Small intestine (tissue), 7 donors: Measurements from ENCODE around the gene ABCA9. TPM values are rescaled to one million over a fixed set of nuclear protein-coding genes. Genes with fewer than 3 reads are reported as not detected.

Experiments
- DNase-seq, 2 donors: peaks; one replicate each; pipeline versions ENCODE4 v3.0.0 to v3.0.0-alpha.2; 2013
- FAIRE-seq: peaks from 2 replicates; lab custom pipeline; 2012; peaks lifted over from hg19 to GRCh38; lab: Jason Lieb, UNC
- H3K27ac ChIP-seq, 3 donors: one replicate each; pipeline ENCODE4 v1.5.1; 2013; ENCODE audit warnings: low read length in 2 of 3, mild to moderate bottlenecking in 2 of 3, control low read depth in 1 of 3, inconsistent platforms in 1 of 3, low read depth in 1 of 3, moderate library complexity in 1 of 3
- H3K27me3 ChIP-seq, 3 donors: one replicate each; pipeline ENCODE4 v1.6.1; 2013; ENCODE audit warnings: low read length in 3 of 3, inconsistent platforms in 1 of 3; ENCODE audit not compliant: control insufficient read depth in 3 of 3, insufficient read depth in 3 of 3
- H3K36me3 ChIP-seq, 3 donors: one replicate each; pipeline ENCODE4 v1.6.1; 2013; ENCODE audit warnings: low read length in 3 of 3, inconsistent platforms in 1 of 3, low read depth in 1 of 3, mild to moderate bottlenecking in 1 of 3, moderate library complexity in 1 of 3; ENCODE audit not compliant: control insufficient read depth in 3 of 3, insufficient read depth in 2 of 3
- H3K4me1 ChIP-seq, 3 donors: one replicate each; pipeline ENCODE4 v1.6.1; 2013; ENCODE audit warnings: low read length in 2 of 3, inconsistent platforms in 1 of 3, low read depth in 1 of 3, mild to moderate bottlenecking in 1 of 3, moderate library complexity in 1 of 3; ENCODE audit not compliant: control insufficient read depth in 3 of 3, insufficient read depth in 2 of 3
- H3K4me3 ChIP-seq, 3 donors: one replicate each; pipeline ENCODE4 v1.5.1; 2013; ENCODE audit warnings: low read length in 3 of 3, control low read depth in 1 of 3, inconsistent platforms in 1 of 3, low read depth in 1 of 3, mild to moderate bottlenecking in 1 of 3, moderate library complexity in 1 of 3
- H3K9me3 ChIP-seq, 2 donors: one replicate each; pipeline ENCODE4 v1.6.1; 2013; ENCODE audit warnings: low read depth in 1 of 2, low read length in 1 of 2; ENCODE audit not compliant: control insufficient read depth in 2 of 2, insufficient read depth in 1 of 2
- WGBS, 3 donors: extraction: QIAGEN DNeasy Blood & Tissue Kit; methylation state at CpG; one replicate each; pipeline ENCODE4 v1.1.7; 2013; 5-methylcytosine and 5-hydroxymethylcytosine counted together
- polyA plus RNA-seq, 4 donors: library from polyadenylated mRNA; stranded (reverse) in 3 of 4; unstranded in 1 of 4; fragments of 200-250 nt in 3 of 4; fragments of 120-200 nt in 1 of 4; gene quantifications; one replicate each; pipeline versions ENCODE4 v1.2.1 to v1.2.3, GENCODE V29; 2013
- donor health status: healthy with polysubstance abuse.
- donor health status: control.
- donor health status: control.
- donor health status: Bipolar disorder and iron deficiency.
- donor health status: healthy.

The ABCA9 gene
- polyA plus RNA-seq, 4 donors, result 0.52 to 2.4 (median 0.72) TPM

DNA sequence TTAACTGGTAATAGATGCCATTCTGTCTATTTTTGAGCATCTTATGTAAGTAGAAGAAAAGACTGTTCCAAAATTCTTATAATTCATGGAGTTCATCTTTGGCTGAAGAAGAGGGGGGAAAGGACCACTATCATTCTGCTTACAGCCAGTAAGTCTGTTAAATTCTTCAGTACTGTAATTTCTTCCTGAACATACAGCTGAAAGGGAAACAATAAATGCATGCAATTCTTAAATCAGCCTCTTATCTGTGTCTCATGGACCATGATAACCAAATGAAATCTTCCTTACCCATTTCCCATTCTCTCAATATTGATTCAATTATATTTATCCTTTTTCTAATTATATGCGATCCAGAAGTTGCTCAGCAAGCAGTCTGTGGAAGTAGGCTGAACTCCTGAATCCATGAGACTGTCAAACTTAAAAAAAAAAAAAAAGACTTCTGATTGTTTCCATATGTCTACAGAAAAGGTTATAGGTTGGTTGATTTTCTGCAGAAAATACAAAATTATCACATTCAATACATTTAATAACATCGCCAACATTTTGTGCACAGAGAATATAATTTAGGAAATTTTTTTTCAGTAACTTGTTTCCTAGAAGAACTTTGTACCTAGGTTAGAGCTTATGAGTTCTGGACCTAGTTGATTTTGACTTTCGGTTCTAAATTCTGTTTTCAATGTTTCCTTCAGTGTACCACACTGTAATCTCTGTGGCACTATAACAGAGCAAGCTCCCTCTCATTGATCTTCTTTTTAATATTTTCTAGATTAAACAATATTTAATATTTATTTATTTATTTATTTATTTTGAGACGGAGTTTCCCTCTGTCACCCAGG lies 1.2 kb upstream of the ABCA9 start:
- H3K4me1 ChIP-seq, result no peaks in the 10 kb centered on the region
- DNase-seq, result peak in 1 of 2 donors; percentile 18
- no peaks in the 10 kb centered on the region for H3K36me3 ChIP-seq
- no peaks in the 10 kb centered on the region for H3K9me3 ChIP-seq
- H3K27ac ChIP-seq, result no peak overlapping the region
- H3K27me3 ChIP-seq, result no peaks in the 10 kb centered on the region
- no peak for FAIRE-seq
- WGBS, 3 donors, result 40 to 79% (median 64%) methylated on average over 4 of the region's 4 CpGs
- no peak overlapping the region for H3K4me3 ChIP-seq

DNA sequence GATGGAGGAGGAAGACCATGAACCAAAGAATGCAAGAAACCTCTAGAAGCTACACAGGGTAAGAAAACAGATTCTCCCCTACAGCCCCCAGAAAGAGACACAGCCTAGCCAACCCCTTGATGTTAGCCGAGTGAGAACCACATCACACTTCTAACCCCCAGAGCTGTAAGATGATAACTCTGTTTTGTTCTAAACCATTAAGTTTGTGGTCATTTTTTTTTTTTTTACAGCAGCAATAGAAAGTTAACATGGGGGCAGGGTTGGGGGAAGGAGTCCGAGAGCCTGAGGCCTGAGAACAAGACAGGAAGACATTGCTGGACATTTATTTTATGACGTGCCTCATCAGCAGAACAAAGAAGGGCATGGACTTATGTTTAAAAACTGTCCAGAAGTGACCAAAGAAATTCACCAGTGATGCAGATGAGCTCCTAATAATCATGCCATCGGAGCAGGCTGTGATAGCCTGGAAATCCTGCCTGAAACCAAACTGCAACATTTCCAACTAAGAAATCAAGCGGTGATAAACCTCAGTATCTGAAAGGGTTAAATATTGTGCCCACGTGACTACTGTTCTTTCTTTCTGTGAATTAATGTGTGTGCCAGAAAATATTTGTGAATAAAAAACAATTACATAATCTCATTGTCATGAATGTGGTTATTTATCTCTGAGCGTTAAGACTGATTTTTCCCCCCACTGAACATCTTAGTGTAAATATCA lies 1.1 kb downstream of the ABCA9 start:
- no peaks in the 10 kb centered on the region for H3K4me1 ChIP-seq
- H3K4me3 ChIP-seq, result no peak overlapping the region

GRCh38 chr17:69058165-69058564 lies 2.6 kb downstream of the ABCA9 start:
- WGBS, 3 donors, result 87 to 93% (median 92%) methylated on average over 1 of the region's 1 CpG
- Histone ChIP-seq H3K4me3 (no peak overlapping the region), H3K9me3 (no peaks in the 10 kb centered on the region), H3K27ac (no peak overlapping the region), H3K36me3 (no peaks in the 10 kb centered on the region), H3K4me1 (no peaks in the 10 kb centered on the region), H3K27me3 (no peaks in the 10 kb centered on the region)
- FAIRE-seq (no peak), DNase-seq (peak in 1 of 2 donors; percentile 40)

More for the DNA sequence above, 1.1 kb downstream of the ABCA9 start:
- no peak for DNase-seq
- Histone ChIP-seq H3K36me3 (no peaks in the 10 kb centered on the region), H3K27me3 (no peaks in the 10 kb centered on the region), H3K9me3 (no peaks in the 10 kb centered on the region), H3K27ac (no peak overlapping the region)
- FAIRE-seq, result no peak
- WGBS, 3 donors, result 69 to 81% (median 75%) methylated on average over 7 of the region's 7 CpGs

DNA sequence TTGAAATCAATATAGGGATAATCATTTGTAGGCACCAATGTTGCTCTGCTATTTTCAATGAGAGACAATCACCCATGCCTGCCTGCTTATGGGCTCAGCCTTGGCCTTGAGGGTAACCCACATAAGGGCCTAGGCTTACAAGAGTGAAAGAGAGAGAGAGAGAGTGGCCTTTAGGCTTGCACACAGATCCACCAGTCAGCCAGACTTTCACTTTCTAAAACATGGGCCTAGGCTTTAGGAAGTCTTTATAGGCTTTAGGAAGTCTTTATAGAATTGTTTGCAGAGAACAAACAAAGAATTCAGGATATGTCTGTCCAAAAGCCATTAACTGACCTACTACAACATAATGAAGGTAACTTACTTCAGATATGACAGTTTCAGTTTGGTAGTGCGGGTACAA lies 3.4 kb downstream of the ABCA9 start:
- 67 to 81% (median 73%) methylated on average over 1 of the region's 1 CpG for WGBS, 3 donors
- Histone ChIP-seq H3K36me3 (no peaks in the 10 kb centered on the region), H3K9me3 (no peaks in the 10 kb centered on the region), H3K27ac (no peak overlapping the region), H3K4me3 (no peak overlapping the region), H3K4me1 (no peaks in the 10 kb centered on the region), H3K27me3 (no peaks in the 10 kb centered on the region)
- DNase-seq (peak in 1 of 2 donors; percentile 18), FAIRE-seq (no peak)

DNA sequence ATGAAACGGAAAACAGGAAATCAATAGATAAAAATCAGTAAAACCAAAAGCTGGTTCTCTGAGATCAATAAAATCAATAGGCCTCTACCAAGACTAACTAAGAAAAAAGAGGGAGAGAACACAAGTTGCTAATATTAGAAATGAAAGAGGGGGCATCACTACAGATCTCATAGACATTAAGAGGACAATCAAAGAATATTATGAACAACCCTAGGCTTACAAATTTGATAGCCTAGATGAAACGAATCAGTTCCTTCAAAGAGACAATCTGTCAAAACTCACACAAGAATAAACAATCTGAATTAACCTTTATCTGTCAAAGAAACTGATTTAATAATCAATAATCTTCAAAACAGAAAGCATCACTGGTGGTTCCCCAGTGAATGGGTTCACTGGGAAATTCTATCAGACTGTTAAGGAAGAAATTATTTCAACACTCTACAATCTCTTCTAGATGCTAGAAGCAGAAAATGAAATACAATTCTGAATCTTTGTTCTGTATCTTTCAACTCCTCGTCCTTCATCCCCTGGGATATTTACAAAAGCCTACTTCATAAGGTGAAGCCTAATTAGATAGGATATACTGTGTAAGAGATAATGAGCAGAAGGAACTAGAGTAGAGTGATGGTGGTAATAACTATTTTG lies 4.4 kb downstream of the ABCA9 start:
- FAIRE-seq (no peak), DNase-seq (no peak)

GRCh38 chr17:69055334-69055733 lies 5.4 kb downstream of the ABCA9 start:
- Histone ChIP-seq H3K4me1 (no peaks in the 10 kb centered on the region), H3K36me3 (no peaks in the 10 kb centered on the region), H3K9me3 (no peaks in the 10 kb centered on the region), H3K27ac (no peak overlapping the region), H3K4me3 (no peak overlapping the region), H3K27me3 (no peaks in the 10 kb centered on the region)
- DNase-seq (no peak), FAIRE-seq (no peak)
- 80 to 98% (median 92%) methylated on average over 2 of the region's 2 CpGs for WGBS, 3 donors

More for the DNA sequence above, 4.4 kb downstream of the ABCA9 start:
- Histone ChIP-seq H3K27me3 (no peaks in the 10 kb centered on the region), H3K9me3 (no peaks in the 10 kb centered on the region), H3K4me1 (no peaks in the 10 kb centered on the region), H3K27ac (no peak overlapping the region), H3K36me3 (no peaks in the 10 kb centered on the region), H3K4me3 (no peak overlapping the region)
- 82 to 94% (median 87%) methylated on average over 3 of the region's 3 CpGs for WGBS, 3 donors

- Histone ChIP-seq H3K27ac (no peak overlapping the region), H3K9me3 (no peaks in the 10 kb centered on the region), H3K36me3 (no peaks in the 10 kb centered on the region), H3K27me3 (no peaks in the 10 kb centered on the region), H3K4me3 (no peak overlapping the region), H3K4me1 (peaks cover 0 to 20% (median 0%) of the 10 kb centered on the region in 3 donors)
- 82 to 95% (median 91%) methylated on average over 5 of the region's 5 CpGs for whole genome bisulfite sequencing, 3 donors
- FAIRE-seq, result no peak
- no peak for DNase-seq
These were observed 9.5 kb downstream of the ABCA9 start for GRCh38 chr17:69050999-69051775.

- peak overlapping the region in 1 of 3 donors; percentile 79 for H3K27ac ChIP-seq
- 75 to 86% (median 85%) methylated on average over 2 of the region's 2 CpGs for WGBS, 3 donors
- DNase-seq (no peak), FAIRE-seq (no peak)
- no peaks in the 10 kb centered on the region for H3K27me3 ChIP-seq
- no peaks in the 10 kb centered on the region for H3K36me3 ChIP-seq
- peaks cover 0 to 20% (median 0%) of the 10 kb centered on the region in 3 donors for H3K4me1 ChIP-seq
- no peak overlapping the region for H3K4me3 ChIP-seq
- H3K9me3 ChIP-seq, result no peaks in the 10 kb centered on the region
These were observed 12.1 kb downstream of the ABCA9 start for GRCh38 chr17:69048634-69049033.
